ENCODE data around the gene TLE6. TPM values are rescaled to one million over a fixed set of nuclear protein-coding genes. Genes with fewer than 3 reads are reported as not detected.

The TLE6 gene
- total RNA-seq, 4 donors from 2014 or later = 0.62 to 1.2 TPM; not detected in 2

- DNase-seq = no peak
- no peak for ATAC-seq
- in situ Hi-C loops (cut with MboI; ENCODE audit: low sequenced_read_pairs in 4 of 4) = no loop called here
- Histone ChIP-seq H3K36me3 (no peaks in the 10 kb centered on the region), H3K4me1 (peaks cover 21 to 23% of the 10 kb centered on the region in 2 donors), H3K9me3 (no peaks in the 10 kb centered on the region), H3K27ac (peak overlapping the region in 2 of 4 donors; percentile 31 to 65), H3K27me3 (peaks cover 0 to 4% (median 0%) of the 10 kb centered on the region in 3 donors), H3K4me3 (no peak overlapping the region)
- intact Hi-C loops (cut with DNase I; ENCODE audit: low total_unique reads) = no loop called here
- no peak for TF ChIP-seq POLR2A (IDR thresholded peaks at IDR 0.05)
- TF ChIP-seq, protein P1, sequence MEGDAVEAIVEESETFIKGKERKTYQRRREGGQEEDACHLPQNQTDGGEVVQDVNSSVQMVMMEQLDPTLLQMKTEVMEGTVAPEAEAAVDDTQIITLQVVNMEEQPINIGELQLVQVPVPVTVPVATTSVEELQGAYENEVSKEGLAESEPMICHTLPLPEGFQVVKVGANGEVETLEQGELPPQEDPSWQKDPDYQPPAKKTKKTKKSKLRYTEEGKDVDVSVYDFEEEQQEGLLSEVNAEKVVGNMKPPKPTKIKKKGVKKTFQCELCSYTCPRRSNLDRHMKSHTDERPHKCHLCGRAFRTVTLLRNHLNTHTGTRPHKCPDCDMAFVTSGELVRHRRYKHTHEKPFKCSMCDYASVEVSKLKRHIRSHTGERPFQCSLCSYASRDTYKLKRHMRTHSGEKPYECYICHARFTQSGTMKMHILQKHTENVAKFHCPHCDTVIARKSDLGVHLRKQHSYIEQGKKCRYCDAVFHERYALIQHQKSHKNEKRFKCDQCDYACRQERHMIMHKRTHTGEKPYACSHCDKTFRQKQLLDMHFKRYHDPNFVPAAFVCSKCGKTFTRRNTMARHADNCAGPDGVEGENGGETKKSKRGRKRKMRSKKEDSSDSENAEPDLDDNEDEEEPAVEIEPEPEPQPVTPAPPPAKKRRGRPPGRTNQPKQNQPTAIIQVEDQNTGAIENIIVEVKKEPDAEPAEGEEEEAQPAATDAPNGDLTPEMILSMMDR (IDR thresholded peaks at IDR 0.05 in 4 of 5, conservative IDR thresholded peaks at IDR 0.05 in 1 of 5) = no peak
Measured at GRCh38 chr19:2981898-2982297, 4.5 kb downstream of the TLE6 start.

DNA sequence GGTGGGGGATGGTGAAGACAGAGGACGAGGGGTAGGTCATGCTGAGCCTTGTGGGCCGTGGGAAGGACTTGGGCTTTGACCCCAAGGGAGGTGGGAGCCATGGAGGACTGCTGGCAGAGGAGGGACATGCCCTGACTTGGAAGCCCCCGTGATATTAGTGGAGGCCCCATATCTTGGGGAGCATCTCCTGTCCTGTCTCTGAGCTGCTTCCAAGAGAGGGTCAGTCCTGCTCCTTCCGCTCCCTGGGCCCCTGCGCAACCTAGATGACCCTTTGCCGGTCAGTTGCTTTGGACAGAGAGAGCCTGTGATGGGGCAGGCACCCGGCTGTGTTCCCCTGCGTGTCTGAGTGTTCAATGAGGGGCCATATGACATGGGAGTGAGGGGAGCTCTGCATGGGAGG lies 5.2 kb downstream of the TLE6 start:
- ATAC-seq (peak; percentile 7 to 25), DNase-seq (no peak)
- TF ChIP-seq POLR2A (IDR thresholded peaks at IDR 0.05) = no peak
- TF ChIP-seq, protein P1 (IDR thresholded peaks at IDR 0.05 in 4 of 5, conservative IDR thresholded peaks at IDR 0.05 in 1 of 5) = no peak
- Histone ChIP-seq H3K4me3 (no peak overlapping the region), H3K9me3 (no peaks in the 10 kb centered on the region), H3K36me3 (no peaks in the 10 kb centered on the region), H3K27me3 (peaks cover 0 to 4% (median 0%) of the 10 kb centered on the region in 3 donors), H3K4me1 (peaks cover 17 to 21% of the 10 kb centered on the region in 2 donors), H3K27ac (peak overlapping the region; percentile 65 to 77 (median 74))
- in situ Hi-C loops (cut with MboI; ENCODE audit: low sequenced_read_pairs in 4 of 4) = no loop called here
- intact Hi-C loops (cut with DNase I; ENCODE audit: low total_unique reads) = no loop called here

DNA sequence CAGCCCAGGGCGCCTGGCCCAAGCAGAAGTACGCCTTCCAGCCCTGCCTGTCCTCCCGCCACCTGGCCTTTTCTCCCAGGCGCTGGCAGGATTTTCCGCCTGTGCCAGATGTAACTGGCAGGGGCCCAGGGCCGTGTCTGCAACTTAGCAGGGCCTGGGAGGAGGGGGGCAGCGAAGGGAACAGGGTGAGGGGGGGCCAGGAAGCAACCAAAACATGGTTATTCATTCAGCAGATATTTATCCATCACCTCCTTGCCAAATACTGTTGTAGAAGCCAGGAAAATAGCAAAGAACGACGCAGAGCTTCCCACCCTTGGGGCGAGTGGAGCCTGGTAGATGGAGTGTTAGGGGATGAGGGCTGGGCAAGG lies 5.6 kb downstream of the TLE6 start:
- in situ Hi-C loops (cut with MboI; ENCODE audit: low sequenced_read_pairs in 4 of 4) (no loop called here), intact Hi-C loops (cut with DNase I; ENCODE audit: low total_unique reads) (no loop called here)
- Histone ChIP-seq H3K36me3 (no peaks in the 10 kb centered on the region), H3K9me3 (no peaks in the 10 kb centered on the region), H3K27ac (peak overlapping the region; percentile 65 to 77 (median 74)), H3K4me1 (peaks cover 15 to 21% of the 10 kb centered on the region in 2 donors), H3K27me3 (peaks cover 0 to 4% (median 0%) of the 10 kb centered on the region in 3 donors), H3K4me3 (no peak overlapping the region)
- TF ChIP-seq, protein P1 (IDR thresholded peaks at IDR 0.05 in 4 of 5, conservative IDR thresholded peaks at IDR 0.05 in 1 of 5) = no peak
- TF ChIP-seq POLR2A (IDR thresholded peaks at IDR 0.05) = no peak
- peak; percentile 69 to 75 for ATAC-seq
- peak; percentile 68 to 79 for DNase-seq

DNA sequence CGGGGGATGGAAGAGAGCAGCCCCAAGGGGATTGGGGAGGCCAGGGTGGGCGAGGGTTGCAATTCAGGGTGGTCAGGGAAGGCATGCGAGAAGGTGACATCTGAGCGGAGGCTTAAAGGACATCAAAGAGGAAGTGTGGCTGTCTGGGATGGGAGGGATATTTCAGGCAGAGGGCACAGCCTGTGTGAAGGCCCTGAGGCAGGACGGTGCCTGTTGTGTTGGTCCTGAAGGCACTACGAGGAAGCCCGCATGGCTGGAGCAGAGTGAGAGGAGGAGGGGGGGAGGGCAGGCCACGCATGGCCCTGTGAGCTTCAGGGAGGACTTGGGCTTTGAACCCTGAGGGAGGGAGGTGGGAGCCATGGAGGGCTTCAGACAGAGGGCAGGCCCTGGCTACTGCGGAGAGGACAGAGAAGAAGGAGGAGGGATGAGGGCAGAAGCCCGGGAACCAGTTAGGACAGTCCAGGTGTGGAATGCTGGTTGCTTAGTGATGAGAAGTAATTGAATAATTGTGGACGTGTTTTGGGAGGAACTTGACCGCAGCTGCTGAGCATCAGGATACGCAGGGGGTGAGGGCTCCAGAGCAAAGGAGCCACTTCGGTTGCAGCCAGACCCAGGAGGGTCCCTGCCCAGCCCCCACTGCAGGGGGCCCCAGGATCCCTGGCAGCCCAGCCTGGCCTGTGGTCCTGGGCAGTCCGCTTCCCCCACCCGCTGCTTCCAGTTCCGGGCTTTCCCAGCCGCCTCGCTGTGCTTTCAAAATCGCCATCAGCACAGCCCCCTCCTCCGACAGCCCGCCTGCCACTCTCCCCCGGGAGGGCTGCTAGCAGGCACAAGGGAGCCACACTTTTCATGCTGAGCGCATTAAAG lies 6.2 kb downstream of the TLE6 start:
- intact Hi-C loops (cut with DNase I; ENCODE audit: low total_unique reads) = no loop called here
- ATAC-seq = peak; percentile 49 to 63

More for the DNA sequence above, 6.2 kb downstream of the TLE6 start:
- in situ Hi-C loops (cut with MboI; ENCODE audit: low sequenced_read_pairs in 4 of 4) = no loop called here
- TF ChIP-seq POLR2A (IDR thresholded peaks at IDR 0.05) = no peak
- TF ChIP-seq, protein P1 (IDR thresholded peaks at IDR 0.05 in 4 of 5, conservative IDR thresholded peaks at IDR 0.05 in 1 of 5) = no peak
- H3K4me3 ChIP-seq = peak overlapping the region; percentile 8 to 36 (median 30)
- peaks cover 15 to 21% of the 10 kb centered on the region in 2 donors for H3K4me1 ChIP-seq
- peaks cover 0 to 4% (median 0%) of the 10 kb centered on the region in 3 donors for H3K27me3 ChIP-seq
- H3K9me3 ChIP-seq = no peaks in the 10 kb centered on the region
- no peaks in the 10 kb centered on the region for H3K36me3 ChIP-seq
- peak; percentile 24 to 53 for DNase-seq
- H3K27ac ChIP-seq = peak overlapping the region; percentile 65 to 77 (median 74)
